Astrocyte (in vitro differentiated cells and primary cell): ENCODE results near the gene THRB. TPM values are rescaled to one million over a fixed set of nuclear protein-coding genes. Genes with fewer than 3 reads are reported as not detected.

Experiments used
- DNase-seq: peaks from one replicate; pipeline ENCODE4 v3.0.0-alpha.2; 2010; ENCODE audit warnings: low read depth
- FAIRE-seq: peaks from 2 replicates; lab custom pipeline; 2011; peaks lifted over from hg19 to GRCh38; lab: Jason Lieb, UNC
- H2AFZ ChIP-seq: 2 replicates; pipeline ENCODE4 v1.6.0; 2012; ENCODE audit warnings: low read depth, low read length, inconsistent platforms
- H3K27ac ChIP-seq: 2 replicates; pipeline ENCODE4 v1.5.1; 2011; ENCODE audit warnings: low read depth, low read length, inconsistent platforms
- H3K27me3 ChIP-seq: 2 replicates; pipeline ENCODE4 v1.6.0; 2011; ENCODE audit warnings: low read length, inconsistent platforms; ENCODE audit not compliant: insufficient read depth
- H3K36me3 ChIP-seq: 2 replicates; pipeline ENCODE4 v1.5.1; 2011; ENCODE audit warnings: low read length, inconsistent platforms; ENCODE audit not compliant: insufficient read depth
- H3K4me1 ChIP-seq: 2 replicates; pipeline ENCODE4 v1.5.1; 2011; ENCODE audit warnings: low read length, inconsistent platforms; ENCODE audit not compliant: insufficient read depth
- H3K4me2 ChIP-seq: 2 replicates; pipeline ENCODE4 v1.6.0; 2012; ENCODE audit warnings: low read length, inconsistent platforms
- H3K4me3 ChIP-seq: 2 replicates; pipeline ENCODE4 v1.5.1; 2011; ENCODE audit warnings: low read depth, mild to moderate bottlenecking, low read length, inconsistent platforms; ENCODE audit not compliant: insufficient read depth
- H3K79me2 ChIP-seq: 2 replicates; pipeline ENCODE4 v1.6.0; 2012; ENCODE audit warnings: mild to moderate bottlenecking, low read length, inconsistent platforms; ENCODE audit not compliant: insufficient read depth
- H3K9ac ChIP-seq: 2 replicates; pipeline ENCODE4 v1.6.0; 2012; ENCODE audit warnings: mild to moderate bottlenecking, low read length, inconsistent platforms
- H3K9me3 ChIP-seq: 2 replicates; pipeline ENCODE4 v1.5.1; 2012; ENCODE audit warnings: low read depth, mild to moderate bottlenecking, low read length, inconsistent platforms; ENCODE audit not compliant: insufficient read depth
- H4K20me1 ChIP-seq: 2 replicates; pipeline ENCODE4 v1.6.0; 2012; ENCODE audit warnings: low read length, inconsistent platforms; ENCODE audit not compliant: insufficient read depth
- H3K27ac Mint-ChIP-seq: one replicate; pipeline ENCODE4 v1.8.0; 2021; ENCODE audit warnings: mild to moderate bottlenecking, mixed read lengths; ENCODE audit not compliant: unreplicated experiment
- H3K27me3 Mint-ChIP-seq: one replicate; pipeline ENCODE4 v1.8.0; 2021; ENCODE audit warnings: low read depth, mixed read lengths; ENCODE audit not compliant: unreplicated experiment
- H3K36me3 Mint-ChIP-seq: one replicate; pipeline ENCODE4 v1.8.0; 2021; ENCODE audit warnings: low read depth, mixed read lengths; ENCODE audit not compliant: unreplicated experiment
- H3K4me1 Mint-ChIP-seq: one replicate; pipeline ENCODE4 v1.8.0; 2021; ENCODE audit warnings: low read depth, mixed read lengths; ENCODE audit not compliant: unreplicated experiment
- H3K4me3 Mint-ChIP-seq: one replicate; pipeline ENCODE4 v1.8.0; 2021; ENCODE audit warnings: mild to moderate bottlenecking, moderate library complexity, mixed read lengths; ENCODE audit not compliant: unreplicated experiment
- H3K9me3 Mint-ChIP-seq: one replicate; pipeline ENCODE4 v1.8.0; 2021; ENCODE audit warnings: mild to moderate bottlenecking, mixed read lengths; ENCODE audit not compliant: unreplicated experiment
- CTCF ChIP-seq: IDR thresholded peaks from 2 replicates; pipeline ENCODE4 v1.5.1; 2011; ENCODE audit warnings: low read depth, mild to moderate bottlenecking, inconsistent platforms, low read length, moderate library complexity; ENCODE audit not compliant: insufficient read depth
- EZH2 ChIP-seq: IDR thresholded peaks from 2 replicates; pipeline ENCODE4 v1.6.1; 2012; ENCODE audit warnings: mild to moderate bottlenecking, low read length, inconsistent platforms; ENCODE audit not compliant: insufficient read depth
- total RNA-seq: library from RNA; stranded (reverse); gene quantifications from 2 replicates; pipeline ENCODE4 v1.2.1, GENCODE V29; 2021

THRB gene
- total RNA-seq, 1 donor from 2014 or later: 8.5 TPM

DNA sequence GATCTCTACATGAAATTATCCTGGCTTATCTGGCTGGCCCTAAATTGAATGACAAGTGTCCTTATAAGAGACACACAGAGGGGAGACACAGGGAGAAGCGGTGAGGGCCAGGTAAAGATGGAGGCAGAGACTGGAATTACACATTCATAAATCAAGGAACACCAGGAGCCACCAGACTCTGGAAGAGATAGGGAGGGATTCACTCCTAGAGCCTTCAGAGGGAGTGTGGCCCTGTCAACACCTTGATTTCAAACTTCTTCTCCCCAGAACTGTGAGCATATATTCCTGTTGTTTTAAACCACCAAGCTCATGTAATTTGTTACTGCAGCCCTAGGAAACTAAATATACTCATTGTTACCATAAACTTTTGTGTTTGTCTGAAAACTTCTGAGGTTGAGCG is 193.7 kb downstream of the THRB start:
- Histone ChIP-seq H3K4me3 (no peak overlapping the region), H3K79me2 (no peaks in the 10 kb centered on the region), H3K36me3 (no peaks in the 10 kb centered on the region), H3K4me2 (no peak overlapping the region), H3K4me1 (peaks cover 13% of the 10 kb centered on the region), H3K27me3 (no peaks in the 10 kb centered on the region), H3K27ac (no peak overlapping the region), H3K9me3 (no peaks in the 10 kb centered on the region), H4K20me1 (no peaks in the 10 kb centered on the region), H2AFZ (no peak overlapping the region), H3K9ac (no peak overlapping the region)
- no peak overlapping the region for H3K27ac Mint-ChIP-seq
- no peak for TF ChIP-seq CTCF
- TF ChIP-seq EZH2: no peak
- H3K27me3 Mint-ChIP-seq: no peaks in the 10 kb centered on the region
- H3K9me3 Mint-ChIP-seq: no peaks in the 10 kb centered on the region
- H3K4me3 Mint-ChIP-seq: no peak overlapping the region
- H3K4me1 Mint-ChIP-seq: peaks cover 13% of the 10 kb centered on the region
- H3K36me3 Mint-ChIP-seq: no peaks in the 10 kb centered on the region
- no peak for DNase-seq
- FAIRE-seq: no peak

DNA sequence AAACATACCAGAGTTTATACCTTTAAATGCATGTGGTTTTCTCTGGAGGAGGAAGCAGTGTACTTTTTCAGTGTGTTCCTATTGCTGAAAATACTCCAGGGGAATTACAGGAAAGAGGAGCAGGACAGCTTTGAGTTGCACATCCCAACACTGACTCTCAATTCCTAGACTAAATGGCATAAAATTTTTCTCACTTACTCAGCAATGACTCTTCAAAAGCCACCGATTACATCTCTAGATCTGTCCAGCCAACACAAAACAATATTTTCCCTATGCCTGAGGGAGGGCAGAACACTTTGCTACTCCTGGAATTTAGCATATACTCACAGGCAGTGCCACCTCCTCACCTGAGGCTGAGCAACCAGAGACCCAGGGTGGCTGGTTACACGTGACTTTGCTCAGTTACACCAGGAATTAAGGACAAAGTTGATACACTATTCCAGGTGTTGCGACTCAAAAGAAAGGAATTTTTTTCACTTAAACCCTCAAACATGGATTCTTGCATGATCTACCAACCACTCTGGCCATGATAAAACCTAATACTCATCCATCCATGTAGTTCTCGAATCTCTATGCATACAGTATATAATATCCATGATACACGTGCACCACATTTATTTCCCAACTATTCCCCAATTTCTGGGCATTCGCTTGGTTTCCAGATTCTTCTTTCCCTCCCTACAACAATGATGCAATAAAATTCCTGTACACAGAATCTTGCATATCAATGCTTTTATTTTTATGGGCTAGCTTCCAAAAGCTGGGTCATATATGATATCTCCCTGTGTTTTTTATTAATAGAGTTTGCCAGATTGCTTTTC is 194.6 kb downstream of the THRB start:
- peak overlapping the region; percentile 24 for H3K4me2 ChIP-seq
- no peak for FAIRE-seq
- peak; percentile 72 for DNase-seq
- H3K9me3 ChIP-seq: no peaks in the 10 kb centered on the region
- no peaks in the 10 kb centered on the region for H3K27me3 ChIP-seq
- H3K79me2 ChIP-seq: no peaks in the 10 kb centered on the region
- H3K9me3 Mint-ChIP-seq: no peaks in the 10 kb centered on the region
- TF ChIP-seq CTCF (no peak), EZH2 (no peak)
- H3K27ac Mint-ChIP-seq: peak overlapping the region; percentile 91
- H3K4me3 Mint-ChIP-seq: peak overlapping the region; percentile 0
- H4K20me1 ChIP-seq: no peaks in the 10 kb centered on the region
- no peak overlapping the region for H2AFZ ChIP-seq
- peaks cover 9% of the 10 kb centered on the region for H3K4me1 ChIP-seq
- H3K27me3 Mint-ChIP-seq: no peaks in the 10 kb centered on the region
- H3K27ac ChIP-seq: peak overlapping the region; percentile 8
- H3K4me3 ChIP-seq: no peak overlapping the region
- H3K36me3 ChIP-seq: no peaks in the 10 kb centered on the region
- no peaks in the 10 kb centered on the region for H3K36me3 Mint-ChIP-seq
- peaks cover 12% of the 10 kb centered on the region for H3K4me1 Mint-ChIP-seq
- H3K9ac ChIP-seq: no peak overlapping the region

DNA sequence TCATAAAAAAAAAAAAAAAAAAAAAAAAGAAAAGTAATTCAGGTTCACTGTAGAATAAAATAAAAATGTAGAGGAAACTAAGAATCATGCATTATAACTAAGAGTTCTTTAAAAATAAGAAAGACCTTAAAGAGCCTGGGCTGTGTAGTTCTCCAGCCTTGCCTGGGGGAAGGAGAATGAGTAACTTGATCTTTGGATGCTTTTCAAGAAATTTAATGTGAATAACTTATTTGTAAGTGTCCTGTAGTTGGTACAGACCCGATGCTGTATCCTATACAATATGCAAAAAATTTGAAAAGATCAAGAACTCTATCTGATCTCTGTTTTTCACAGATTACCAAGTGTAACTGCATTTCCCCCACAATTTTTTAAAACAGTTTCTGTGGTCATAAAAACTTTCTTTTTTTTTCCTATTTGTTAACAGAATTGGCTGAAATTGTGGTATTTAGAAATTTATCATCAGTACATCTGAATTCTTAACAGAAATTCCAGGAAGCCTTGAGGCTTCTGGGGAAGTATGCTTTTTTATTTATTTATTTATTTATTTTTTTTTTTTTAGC is 195.3 kb downstream of the THRB start:
- FAIRE-seq (no peak), DNase-seq (no peak)
- Histone ChIP-seq H3K79me2 (no peaks in the 10 kb centered on the region), H3K4me2 (peak overlapping the region; percentile 24), H3K4me3 (no peak overlapping the region), H3K27ac (no peak overlapping the region), H3K9me3 (no peaks in the 10 kb centered on the region), H3K9ac (no peak overlapping the region), H3K36me3 (no peaks in the 10 kb centered on the region), H2AFZ (no peak overlapping the region), H3K27me3 (no peaks in the 10 kb centered on the region), H3K4me1 (peaks cover 9% of the 10 kb centered on the region), H4K20me1 (no peaks in the 10 kb centered on the region)
- Mint-ChIP-seq H3K36me3 (no peaks in the 10 kb centered on the region), H3K4me1 (peaks cover 12% of the 10 kb centered on the region), H3K27ac (no peak overlapping the region), H3K4me3 (no peak overlapping the region), H3K9me3 (peaks cover 2% of the 10 kb centered on the region), H3K27me3 (no peaks in the 10 kb centered on the region)
- TF ChIP-seq CTCF: no peak
- TF ChIP-seq EZH2: no peak
